UCSD-AML1 (cell line): ENCODE measurements around the gene PPP4R4.
"Not testable (repeated sequence)": the region's sequence is repeated elsewhere in the genome, so short reads cannot be mapped to it uniquely, and the experiment has no call there.

Source experiments
- DNase-seq: peaks from one replicate; lab custom pipeline; 2025; ENCODE audit not compliant: unreplicated experiment; lab: John Stamatoyannopoulos, UW

The PPP4R4 gene

DNA sequence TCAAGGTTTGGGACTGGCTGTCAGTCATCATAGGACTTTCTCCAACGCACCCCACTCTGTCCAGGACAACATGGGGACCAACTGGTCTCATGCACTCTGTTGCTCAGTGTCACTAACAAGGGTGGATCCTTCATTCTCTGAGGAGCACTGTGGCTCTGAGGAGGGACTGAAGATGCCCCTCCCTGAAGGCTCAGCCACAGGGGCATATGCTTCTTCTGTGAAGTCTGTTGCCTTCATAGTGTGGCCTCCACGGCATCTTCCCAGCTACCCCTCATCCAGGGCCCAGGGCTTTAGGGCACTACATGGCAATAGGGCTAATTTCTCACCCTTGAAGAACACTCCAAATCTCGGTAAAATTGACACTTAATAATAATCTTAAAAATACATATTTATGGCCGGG is 30.4 kb upstream of the PPP4R4 start:
- DNase-seq, result no peak

GRCh38 chr14:94144765-94145164 is 29.4 kb upstream of the PPP4R4 start:
- peak; percentile 34 for DNase-seq

GRCh38 chr14:94145902-94146527 is 28.1 kb upstream of the PPP4R4 start:
- DNase-seq, result no peak

- no peak for DNase-seq
Measured at GRCh38 chr14:94152676-94153075, 21.4 kb upstream of the PPP4R4 start.

- no peak for DNase-seq
Measured at GRCh38 chr14:94153750-94154342, 20.3 kb upstream of the PPP4R4 start.

DNA sequence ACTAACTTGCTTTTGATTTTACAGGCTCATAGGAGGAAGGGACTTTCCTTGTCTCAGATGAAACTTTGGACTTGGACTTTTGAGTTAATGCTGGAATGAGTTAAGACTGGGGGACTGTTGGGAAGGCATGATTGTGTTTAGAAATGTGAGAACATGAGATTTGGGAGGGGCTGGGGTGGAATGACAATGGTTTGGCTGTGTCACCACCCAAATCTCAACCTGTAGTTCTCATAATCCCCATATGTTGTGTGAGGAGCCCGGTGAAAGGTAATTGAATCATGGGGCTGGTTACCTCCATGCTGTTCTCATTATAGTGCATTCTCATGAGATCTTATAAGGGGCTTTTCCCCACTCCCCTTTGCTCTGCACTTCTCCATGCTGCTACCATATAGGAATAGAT is 18.0 kb upstream of the PPP4R4 start:
- not testable (repeated sequence) for DNase-seq

DNA sequence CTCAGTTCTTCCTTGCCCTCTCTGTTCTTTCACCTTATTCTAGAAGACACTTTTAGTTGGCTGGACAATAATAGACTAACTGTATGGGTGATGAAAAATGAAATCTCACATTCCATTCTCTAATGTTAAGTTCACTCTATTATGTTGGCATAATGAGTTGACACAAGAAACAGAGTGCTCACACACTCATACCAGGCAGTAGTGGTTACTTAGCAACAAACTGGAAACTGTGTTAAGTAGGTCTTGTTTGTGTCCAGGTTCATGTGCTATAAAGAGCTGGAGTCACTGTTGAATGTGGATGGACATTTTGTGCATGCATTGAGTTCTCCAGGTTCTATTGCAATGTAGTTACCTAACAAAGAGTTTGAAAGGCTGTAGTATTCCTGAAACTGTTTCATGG is 16.9 kb upstream of the PPP4R4 start:
- no peak for DNase-seq

DNA sequence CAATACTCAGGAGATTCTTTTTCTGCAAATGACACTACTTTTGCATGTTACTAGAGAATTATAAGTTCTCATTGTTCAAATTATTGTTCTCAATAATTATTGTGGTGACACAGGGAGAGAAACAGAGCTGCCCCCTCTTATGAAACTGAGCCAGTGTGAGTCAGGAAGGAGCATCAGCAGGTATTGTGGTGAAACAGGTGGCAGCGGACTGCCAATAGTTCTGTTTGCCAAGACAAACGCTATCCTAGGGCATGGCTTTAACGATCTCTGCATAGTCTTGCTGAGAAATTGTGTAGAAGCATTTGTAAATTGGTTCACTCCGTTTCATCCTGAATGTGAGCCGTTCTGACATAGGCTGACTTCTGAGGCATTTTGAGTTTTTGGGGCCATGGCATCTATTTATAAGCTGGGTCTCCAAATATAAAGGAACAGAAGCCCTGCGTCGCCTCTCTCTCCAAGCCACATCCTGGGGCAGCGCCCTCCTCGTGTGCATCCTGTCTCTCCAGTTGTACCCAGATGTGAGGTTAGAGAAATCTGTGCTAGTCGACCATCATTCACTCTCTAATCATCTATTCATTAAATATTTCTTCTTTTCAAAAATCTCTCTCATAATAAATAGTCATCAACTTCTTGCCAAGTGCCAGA is 15.8 kb upstream of the PPP4R4 start:
- no peak for DNase-seq

- no peak for DNase-seq
Measured at GRCh38 chr14:94161058-94161457, 13.1 kb upstream of the PPP4R4 start.

DNA sequence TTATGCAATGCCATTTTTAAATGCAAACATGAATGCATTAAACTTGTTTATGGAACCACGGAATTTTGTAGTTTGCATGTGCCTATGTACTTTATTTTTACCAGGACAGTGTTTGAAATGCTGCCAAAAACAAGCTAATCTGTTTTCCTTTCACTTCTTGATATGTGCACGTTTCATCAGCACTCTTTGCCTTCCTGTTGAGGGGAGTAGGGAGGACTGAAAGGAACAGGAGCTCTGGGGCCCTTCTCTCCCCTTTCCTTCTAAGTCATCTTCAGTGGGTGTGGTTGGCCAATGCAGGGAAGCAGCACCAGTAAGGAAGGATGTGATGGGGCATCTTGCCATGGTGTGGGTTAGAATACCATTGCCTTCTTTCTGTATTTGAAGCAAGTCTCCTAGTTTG is 12.1 kb upstream of the PPP4R4 start:
- no peak for DNase-seq

DNA sequence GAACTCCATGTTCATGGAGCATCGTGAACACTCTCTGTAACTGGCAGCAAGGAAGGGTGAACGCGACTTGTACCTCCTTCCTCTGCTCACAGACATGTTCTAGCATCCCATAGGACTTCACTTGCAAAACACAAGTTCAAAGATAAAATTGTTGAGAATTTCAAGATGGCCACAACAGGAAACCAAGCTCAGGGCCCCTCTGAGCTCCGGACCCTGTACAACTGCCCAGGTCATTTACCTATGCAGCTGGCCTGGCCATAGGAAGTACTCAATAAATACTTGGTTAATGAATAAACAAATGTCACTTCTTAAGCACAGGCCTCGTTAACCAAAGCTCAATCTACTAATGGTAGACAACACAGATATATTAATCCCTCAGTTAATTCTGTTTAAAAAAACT is 11.7 kb upstream of the PPP4R4 start:
- DNase-seq, result no peak

GRCh38 chr14:94163796-94164195 is 10.3 kb upstream of the PPP4R4 start:
- DNase-seq, result no peak

- DNase-seq, result no peak
Measured at GRCh38 chr14:94164685-94165431, 9.3 kb upstream of the PPP4R4 start.

DNA sequence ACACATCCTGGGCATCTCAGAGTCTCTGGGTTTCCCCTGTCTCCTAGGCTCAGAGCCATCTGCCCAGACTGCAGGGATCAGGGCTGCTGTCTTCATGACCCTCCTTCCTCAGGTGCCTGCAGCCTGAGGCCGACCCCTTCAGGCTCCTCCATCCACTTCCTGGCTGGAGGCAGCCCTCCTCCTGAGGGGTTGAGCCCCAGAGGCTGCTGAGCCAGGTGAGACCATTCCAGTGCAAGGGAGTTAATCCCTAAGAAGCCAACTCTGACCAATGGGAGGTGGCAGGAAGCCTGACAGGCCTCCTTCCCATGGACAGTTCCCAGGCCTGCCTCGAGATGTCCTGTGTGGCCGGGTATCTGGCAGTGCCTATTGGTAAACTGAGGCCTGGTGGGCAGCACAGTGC is 8.4 kb upstream of the PPP4R4 start:
- DNase-seq, result no peak

DNA sequence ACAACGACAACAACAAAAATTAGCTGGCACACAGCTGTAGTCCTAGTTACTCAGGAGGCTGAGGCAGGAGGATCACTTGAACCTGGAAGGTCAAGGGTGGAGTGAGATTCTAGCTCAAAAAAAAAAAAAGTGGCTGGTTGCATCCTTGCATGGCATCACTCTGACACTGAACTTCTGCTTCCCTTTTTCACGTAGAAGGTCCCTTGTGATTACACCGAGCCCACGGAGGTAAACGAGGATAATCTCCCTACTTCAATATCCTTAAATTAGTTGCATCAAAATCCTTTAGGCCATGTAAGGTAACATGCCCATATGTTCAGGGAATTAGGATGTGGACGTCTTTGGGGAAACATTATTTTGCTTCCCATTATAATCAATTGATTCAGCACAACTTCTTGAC is 4.0 kb upstream of the PPP4R4 start:
- DNase-seq, result no peak

DNA sequence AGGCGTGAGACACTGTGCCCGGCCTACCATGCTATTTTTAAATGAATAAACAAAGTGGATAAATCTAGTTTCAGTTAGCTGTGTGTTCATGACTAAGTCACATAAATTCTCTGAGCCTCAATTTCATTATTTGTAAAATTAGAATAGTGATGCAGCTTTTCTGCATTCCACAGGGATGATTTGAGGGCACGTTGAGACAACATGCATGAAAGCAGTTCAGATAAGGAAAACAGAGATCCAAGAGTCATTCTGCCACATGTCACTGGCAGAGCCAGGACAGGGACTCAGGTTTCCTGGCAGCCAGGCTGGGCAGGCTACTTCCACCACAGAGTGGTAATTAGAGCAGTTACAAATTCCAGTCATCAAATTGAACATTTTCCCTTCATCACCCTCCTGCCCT is 2.9 kb upstream of the PPP4R4 start:
- DNase-seq, result no peak

GRCh38 chr14:94172545-94172944 is 1.6 kb upstream of the PPP4R4 start:
- no peak for DNase-seq

DNA sequence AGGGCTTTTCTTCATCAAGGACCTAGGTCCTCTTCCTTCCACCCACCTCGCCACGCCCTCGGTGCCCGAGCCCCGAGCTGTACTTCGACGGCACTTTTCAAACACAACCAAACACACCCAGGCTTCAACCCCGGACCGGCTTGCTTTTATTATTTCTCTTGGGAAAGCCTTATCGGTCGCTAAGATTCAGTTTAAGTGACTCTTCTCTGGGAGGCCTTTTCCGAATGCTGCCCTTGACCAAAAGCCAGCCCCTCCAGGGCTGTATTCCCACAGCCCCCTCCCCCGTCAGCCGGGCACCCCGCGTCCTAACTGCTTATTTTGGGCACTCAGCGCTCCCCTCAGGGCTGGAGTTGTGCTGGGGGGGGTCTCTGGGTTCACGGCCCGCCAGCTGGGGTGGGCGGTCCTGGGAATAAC is 644 bp upstream of the PPP4R4 start:
- no peak for DNase-seq

- DNase-seq, result no peak
Measured at GRCh38 chr14:94174604-94175010, 485 bp downstream of the PPP4R4 start.

- DNase-seq, result no peak
Measured at GRCh38 chr14:94175011-94175745, 1.1 kb downstream of the PPP4R4 start.

- DNase-seq, result no peak
Measured at GRCh38 chr14:94175747-94176146, 1.6 kb downstream of the PPP4R4 start.
